GM18909 (cell line): ENCODE data around the gene IL17RA.
"Not testable (repeated sequence)": the region's sequence is repeated elsewhere in the genome, so short reads cannot be mapped to it uniquely, and the experiment has no call there.

Experiments
- ATAC-seq: cut with Tn5 transposase; IDR thresholded peaks from one replicate; pipeline ENCODE4 v1.9.1; 2021; ENCODE audit warnings: mild to moderate bottlenecking; ENCODE audit not compliant: unreplicated experiment, poor library complexity

Gene IL17RA

DNA sequence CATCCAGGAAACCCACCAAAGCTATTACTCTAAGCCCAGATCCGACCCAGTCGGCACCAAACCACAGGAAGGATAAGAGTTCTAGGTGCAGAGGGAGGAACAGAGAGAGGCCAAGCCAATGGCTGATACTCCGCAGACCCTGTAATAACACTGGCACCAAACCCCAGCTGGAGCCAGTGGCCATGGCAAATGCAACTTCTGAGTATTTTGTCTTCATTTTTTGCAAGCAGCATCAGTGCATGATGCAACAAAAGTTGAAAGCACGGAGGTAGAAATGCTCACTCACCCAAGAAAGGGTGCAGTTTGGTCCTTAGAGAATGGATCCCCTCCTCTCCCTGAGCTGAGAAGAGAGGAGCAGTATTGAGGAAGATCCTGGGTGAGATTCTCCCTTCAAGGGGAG is 33.5 kb downstream of the IL17RA start:
- no peak for ATAC-seq

DNA sequence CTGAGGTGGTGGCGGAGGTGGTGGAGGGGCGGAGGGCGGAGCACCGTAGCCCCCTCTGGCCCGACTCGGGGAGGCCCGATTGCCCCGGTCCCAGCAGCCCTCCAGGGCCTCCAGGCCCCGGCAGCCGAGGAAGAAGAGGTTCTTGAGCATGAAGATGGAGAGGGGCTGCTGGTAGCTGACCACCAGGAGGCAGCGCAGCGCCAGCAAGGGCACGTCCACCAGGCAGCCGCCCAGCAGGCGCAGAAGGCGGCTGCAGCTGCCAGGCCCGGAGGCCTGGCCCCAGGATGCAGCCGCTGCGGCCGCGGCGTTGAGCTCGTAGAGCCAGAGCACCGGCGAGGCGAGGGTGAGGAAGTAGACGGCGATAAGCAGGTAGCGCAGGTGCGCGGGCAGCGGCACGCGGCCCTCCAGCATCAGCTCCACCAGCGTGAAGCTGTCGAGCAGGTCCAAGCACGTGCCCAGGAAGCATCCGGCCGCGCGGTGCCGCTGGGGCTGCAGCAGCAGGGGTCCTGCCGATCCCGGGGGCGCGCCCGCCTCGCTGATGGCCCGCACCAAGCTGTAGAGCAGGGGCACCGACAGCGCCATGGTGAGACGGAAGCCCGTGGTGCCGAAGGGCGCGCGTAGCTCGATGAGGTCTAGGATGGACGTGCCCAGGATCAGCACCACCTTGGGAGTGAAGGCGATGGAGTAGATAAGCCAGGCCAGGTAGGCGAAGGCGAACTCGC is 34.8 kb downstream of the IL17RA start:
- no peak for ATAC-seq

DNA sequence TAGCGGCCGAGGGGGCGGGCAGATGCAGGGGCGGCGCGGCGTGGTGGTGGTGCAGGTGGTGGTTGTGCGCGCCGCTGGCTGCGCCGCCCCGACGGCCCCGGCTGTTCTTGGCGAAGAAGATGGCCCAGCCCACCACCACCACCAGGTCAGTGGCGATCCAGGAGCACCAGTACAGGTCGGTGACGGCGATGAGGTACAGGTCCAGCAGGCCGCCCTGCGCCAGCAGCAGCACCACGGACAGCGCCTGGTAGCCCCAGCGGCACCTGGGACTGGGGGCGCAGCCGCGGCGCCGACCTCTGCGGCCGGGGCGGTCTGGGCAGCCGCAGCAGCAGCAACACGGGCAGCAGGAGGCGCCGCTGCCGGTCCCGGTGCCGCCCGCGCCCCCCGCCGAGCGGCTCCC is 35.5 kb downstream of the IL17RA start:
- no peak for ATAC-seq

DNA sequence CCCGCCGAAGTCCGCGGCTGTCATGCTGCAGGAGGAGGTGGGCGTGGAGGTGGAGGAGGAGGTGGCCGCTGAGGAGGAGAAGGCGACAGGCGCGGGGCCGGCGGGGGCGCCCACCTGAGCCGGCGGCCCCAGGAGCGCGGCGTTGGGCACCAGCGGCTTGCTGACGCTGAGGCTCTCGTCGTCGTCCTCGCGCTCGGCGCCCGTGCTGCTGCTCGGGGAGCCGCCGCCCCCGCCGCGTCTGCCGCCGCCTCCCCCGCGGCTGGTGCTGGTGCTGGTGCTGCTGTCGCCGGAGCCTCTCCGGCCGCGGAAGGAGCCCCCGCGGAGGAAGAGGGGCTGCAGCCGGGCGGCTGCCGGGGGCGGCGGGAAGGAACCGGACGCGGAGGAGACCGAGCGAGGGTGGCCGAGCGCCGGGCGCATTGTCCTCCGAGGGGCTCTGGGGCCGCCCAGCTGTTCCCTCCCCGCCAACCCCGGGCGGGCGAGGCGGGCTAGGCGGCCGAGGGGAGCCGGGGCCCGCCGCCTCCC is 36.0 kb downstream of the IL17RA start:
- ATAC-seq, result no peak

DNA sequence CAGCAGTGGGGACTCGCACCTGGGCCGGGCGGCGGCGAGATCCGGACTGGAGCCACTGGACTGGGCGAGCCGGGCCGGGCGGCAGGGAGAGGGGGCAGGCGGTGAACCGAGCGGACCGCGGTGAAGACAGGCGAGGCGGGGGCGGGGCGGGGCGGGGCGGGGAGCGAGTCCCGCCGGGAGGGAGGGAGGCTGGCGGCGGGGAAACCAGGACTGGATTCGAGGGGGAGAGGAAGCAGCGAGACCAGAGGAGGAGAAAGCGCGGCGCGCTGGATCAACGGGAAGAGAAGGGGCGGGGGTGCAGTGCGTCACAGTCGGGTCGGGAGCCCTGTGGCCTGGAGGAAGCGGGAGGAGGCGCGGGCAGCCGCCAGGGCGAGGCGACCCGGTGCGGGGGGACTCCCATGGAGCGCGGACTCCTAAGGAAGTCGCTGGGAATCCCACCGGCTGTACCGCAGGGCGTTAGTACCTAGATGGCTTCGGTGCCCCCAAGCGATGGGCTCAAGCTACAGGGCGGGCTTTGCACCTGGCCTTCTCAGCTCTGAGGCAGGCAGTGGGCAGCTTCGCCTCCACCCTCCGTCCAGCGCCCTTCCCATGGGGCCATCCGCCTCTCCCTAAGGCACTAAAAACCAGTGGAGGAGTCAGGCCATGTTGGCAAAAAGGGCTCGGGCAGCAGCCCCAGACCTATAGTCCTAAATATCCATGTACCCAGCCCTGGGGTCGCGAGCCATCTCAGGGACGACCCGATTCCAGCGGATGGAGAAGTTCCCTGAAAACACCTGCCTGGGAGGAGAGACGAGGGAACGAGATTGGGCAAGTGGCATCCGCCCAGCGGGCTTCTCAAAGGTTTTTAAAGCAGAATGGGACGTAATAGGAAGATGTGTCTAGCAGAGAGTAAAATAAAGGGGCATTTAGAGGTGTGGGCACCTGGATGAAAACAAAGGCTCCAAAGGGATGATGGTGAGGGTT is 36.7 kb downstream of the IL17RA start, which contains the start of gene TMEM121B:
Gene TMEM121B (minus strand): TSS at position 128 of the 963 bp plus-strand sequence. CDS start 233 bp downstream, outside the sequence.
- ATAC-seq, result no peak

DNA sequence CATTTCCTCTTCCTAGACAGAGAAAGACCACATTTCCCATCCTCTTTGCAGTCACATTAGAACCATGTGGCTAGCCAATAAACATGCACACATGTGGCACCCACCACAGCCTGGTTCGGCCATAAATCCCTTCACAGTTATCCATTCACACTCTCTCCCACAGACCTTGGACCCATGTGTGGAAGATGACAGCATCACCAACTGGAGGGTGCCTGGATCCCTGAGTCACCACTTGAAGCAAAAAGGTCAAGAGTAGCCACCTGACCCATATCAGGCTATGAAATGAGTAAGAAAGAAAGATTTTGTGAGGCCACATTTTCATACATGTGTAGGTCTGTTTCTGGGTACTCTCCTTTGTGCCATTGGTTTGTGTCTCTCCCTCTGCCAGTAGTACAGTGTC is 45.4 kb downstream of the IL17RA start:
- no peak for ATAC-seq

DNA sequence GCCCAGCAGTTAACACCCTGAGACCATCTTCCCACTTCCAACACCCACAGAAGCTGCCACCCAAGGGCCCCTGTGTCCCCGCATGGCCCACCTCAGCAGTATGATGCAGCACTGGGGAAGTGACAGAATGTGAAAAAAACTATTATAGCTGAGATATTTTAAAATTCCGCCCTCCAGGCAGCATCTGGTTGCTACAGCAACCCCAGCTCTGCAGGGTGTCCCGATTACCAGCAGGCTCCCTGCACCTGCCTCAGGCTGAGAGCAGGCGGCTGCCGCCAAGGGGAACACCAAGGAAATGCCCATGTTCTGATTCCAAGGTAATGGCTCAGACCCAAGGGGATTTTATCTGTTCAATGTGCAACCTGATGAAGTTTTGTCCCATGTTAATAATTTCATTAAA is 46.9 kb downstream of the IL17RA start:
- ATAC-seq, result no peak

DNA sequence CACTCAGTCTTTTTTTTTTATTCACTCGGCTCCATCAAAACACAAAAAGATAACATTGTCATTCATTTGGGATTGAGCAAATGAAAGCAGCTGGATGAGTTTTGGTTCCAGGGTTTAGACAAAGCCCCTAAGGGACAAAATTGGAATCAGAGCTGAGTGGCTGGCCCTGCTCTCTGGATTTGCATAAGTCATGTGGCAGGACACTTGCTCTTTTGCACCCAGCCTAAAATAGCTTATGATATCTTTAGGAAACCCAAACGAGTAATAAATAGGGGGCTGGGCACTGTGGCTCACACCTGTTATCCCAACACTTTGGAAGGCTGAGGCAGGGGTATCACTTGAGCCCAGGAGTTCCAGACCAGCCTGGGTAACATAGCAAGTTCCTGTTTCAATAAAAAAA is 47.3 kb downstream of the IL17RA start:
- no peak for ATAC-seq

DNA sequence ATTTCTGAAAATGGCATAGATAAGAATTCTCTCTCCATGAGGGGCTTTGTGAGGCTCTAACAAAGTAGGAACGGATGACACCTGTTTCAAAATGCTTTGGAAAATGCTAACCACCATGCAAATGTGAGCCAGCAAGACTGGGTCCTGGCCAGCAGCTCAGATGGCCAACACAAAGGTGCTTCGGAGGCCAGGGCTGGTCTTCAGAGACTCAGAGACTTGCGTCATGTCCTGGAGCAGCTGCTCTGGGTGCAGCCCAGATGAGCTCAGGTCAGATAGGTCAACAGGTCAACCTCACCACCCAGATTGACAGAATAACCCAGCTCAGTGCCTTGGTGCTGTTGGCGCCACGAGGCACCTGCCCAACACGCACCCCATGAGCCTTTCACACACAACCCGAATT is 48.3 kb downstream of the IL17RA start:
- ATAC-seq, result no peak

DNA sequence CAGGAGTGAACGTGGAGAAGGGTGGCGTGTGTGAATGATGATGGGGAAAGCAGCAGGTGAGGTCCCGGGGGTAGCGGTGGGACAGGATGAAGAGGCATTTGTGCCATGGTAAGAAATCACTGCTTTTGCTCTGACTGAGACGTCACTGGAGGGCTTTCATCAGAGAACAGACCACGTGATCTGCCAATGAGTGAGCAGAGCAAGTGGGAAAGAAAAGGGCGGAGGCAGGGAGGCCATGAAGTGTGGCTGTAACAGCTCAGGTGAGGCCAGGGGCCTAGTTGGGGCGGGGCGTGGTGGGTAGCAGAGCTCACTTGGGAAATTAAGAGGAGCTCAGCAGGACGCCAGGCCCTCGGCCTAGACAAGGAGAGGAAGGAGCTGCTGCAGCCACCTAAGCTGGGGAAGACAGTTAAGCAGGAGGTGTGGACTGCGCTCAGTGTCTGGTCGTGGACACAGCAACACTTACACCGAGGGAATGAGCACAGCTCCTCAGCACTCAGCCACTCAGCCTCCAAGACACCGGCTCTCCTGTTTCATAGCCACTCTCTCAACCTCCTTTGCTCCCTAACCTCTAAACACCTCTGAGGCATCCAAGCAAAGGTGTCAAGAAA is 50.5 kb downstream of the IL17RA start:
- ATAC-seq, result no peak

DNA sequence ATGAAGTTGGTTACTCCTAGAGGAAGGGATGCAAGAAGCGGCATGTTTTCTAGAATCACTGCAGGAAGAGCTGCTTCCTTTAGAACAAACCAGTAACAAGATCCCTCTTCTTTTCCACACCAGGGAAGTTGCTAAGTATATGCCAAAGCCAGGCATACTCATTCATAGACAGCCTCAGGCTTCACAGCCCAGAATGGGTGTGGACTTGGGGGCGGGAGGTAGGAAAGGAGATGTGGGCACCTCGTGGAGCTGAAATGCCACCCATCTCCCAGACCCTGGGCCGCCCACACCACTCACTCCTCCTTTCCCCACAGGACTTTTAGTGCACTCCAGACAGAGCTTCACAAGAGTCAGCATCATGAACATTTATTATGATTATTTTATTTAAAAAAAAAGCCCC is 52.4 kb downstream of the IL17RA start:
- ATAC-seq, result no peak

DNA sequence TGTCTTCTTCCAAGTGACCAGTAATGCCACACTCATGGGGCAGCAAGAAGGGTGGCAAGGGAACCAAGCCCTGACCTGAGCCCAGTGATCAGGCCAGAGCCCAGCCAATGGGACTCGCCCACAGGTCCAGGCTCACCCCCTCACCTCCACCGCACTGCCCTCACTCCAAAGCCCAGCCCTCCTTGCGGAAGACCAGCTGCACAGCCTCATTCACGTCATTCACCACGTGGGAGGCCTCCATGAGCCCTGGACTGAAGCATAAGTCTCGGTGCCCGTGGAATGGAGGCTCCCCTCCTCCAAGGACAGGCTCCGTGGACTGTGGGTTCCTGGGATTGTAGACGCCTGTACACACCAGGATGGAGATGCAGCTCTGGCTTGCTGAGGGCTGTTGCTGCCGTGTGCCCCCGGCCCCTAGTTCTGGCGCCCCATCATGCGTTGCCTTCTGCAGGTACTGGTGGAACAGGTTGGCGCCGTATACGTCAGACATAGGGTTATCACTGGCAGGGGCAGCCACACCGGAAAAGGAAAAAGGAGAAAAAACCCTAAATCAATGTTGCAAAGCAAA is 53.1 kb downstream of the IL17RA start:
- no peak for ATAC-seq

DNA sequence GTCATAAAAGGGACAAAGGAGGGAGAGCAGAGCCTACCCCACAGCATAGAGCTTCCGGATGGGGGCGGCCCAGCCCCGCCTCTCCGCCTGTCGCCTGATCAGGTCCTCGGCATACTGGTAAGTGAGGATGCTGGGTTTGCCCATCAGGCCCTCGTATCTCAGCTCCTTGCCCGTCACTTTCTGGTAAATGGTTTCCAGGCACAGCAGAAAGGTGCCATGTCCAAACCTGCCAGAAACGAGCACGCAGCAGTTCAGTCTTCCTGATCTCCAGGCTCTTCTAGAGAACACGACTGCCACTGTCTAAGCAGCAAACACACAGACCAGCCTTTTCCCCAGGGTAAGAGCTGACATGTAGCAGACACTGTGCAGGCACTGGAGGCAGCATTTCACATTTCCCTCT is 53.7 kb downstream of the IL17RA start:
- no peak for ATAC-seq

DNA sequence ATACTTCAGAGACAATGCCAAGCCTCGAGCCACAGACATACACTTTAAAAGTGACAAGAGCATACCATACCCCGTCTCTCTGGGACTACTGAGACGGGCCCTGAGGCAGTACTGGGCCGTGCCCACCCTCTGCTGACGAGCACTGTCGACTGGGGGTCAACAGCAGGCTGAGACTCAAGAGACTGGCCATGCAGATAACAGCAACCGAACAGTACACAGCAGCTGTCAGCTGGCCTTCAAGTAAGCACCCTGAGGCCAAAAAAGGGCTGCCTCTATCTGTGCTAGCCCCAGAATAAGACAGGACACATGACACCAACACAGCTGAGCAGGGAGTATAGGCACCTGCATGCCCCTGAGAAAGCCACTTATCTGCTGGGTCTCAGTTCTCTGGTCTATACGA is 55.2 kb downstream of the IL17RA start:
- ATAC-seq, result no peak

DNA sequence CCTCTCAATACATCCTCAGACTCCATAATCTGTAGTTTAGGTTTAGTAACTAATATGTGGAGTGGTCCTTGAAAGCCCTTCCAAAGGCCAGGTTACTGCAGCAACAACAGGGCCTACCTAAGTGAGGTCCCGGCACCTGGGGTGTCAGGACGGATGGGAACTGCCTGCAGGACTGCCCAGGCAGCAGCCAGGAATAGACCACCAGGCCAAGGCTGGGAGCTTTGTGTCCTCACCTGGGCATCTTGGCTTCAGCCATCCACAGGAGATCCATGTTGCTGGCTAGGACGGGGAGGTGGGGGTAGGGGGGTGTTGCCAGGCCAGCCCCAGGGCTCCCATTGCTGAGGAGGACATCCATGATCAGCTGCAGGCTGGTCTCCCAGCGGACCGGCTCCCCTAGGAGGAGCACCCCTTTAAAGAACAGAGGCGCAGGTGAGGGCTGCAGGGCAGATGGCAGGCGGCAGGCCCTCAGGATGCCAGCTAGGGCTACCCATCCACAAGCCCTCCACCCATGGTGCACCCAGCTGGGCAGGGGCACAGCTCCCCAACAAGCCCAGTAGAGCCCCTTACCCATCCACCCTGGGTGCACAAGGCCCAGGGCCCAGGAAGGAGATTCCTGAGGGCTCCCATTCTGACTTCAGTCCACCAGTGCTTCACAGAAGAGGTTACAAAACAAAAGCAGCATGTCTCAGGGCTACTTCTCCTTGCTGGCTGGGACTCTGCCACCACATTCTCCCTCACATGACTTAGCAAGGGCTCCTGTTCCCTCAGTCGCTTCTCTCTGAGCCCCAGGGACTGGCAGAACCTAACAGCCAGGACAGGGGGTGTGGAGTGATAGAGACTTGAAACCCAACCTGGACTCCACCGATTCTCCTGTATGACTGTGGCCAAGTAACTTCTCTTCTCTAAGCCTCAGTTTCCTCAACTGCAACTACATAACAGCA is 56.3 kb downstream of the IL17RA start:
- no peak for ATAC-seq

DNA sequence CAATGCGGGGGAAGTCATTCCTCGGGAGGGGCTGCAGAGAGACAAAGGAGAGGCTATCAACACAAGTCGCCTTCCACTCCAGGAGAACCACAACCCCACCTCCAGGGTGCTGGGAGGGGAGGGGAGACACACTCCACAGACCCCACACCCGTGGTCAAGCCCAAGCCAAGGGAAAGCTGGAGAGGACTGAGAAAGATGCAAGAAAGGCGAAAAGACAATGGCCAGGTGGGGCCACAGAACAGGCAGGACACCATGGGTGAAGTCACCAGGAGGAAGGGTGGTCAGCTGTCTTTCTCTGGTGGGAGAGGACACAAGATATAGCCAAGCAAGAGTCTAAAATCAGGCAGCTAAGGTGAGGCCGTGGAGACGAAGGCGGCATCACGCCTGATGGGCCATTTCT is 58.3 kb downstream of the IL17RA start:
- no peak for ATAC-seq

DNA sequence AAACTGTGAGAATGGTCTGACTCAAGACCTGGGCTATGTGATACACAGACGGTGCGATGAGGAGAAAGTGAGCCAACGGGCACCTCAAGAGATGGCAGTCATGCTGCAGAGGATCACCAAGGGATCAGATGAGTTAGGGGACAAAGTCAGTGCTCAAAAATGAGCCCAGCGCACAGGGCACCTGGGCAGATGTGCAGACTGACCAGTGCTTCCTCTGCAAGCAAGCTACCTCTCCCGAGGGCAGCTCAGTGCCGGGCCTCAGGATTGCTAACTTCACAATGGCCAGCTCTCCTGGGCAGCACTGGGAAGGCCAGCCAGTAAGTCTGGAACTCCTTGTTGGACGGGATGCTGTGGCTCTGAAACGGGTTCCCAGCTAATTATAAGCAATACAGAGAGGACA is 59.0 kb downstream of the IL17RA start:
- ATAC-seq, result no peak

DNA sequence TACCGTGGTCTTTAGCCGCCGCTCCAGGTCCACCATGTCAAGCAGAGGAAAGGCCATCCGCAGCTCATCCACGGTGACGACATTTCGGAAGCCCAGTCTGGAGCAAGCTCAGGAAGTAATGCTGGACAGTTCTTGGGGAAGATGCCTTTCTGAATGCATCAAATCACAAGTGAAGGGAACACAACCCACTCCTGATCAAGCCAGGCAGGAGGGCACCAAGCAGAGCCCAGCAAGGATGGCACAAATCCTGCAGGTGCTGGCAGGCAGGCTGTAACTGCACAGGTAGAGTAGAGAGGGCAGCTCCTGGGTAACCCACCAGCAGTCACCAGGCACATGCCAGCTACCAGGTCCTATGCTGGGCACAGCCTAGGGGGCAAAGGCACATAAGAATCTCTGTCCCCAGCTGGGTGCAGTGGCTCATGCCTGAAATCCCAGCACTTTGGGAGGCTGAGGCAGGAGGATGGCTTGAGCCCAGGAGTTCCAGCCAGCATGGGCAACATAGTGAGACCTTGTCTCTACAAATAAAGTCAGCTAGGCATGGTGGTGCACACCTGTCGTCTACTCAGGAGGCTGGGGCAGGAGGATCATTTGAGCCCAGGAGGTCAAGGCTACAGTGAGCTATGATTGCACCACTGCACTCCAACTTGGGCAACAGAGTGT is 60.4 kb downstream of the IL17RA start:
- ATAC-seq, result no peak

DNA sequence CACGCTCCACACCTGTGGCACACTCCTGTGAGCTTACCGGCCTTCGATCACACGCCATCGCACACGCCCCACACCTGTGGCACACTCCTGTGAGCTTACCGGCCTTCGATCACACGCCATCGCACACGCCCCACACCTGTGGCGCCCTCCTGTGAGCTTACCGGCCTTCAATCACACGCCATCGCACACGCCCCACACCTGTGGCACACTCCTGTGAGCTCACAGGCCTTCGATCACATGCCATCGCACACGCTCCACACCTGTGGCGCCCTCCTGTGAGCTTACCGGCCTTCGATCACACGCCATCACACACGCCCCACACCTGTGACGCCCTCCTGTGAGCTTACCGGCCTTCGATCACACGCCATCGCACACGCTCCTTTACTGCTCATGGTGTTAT is 62.7 kb downstream of the IL17RA start:
- not testable (repeated sequence) for ATAC-seq
